ENCODE data around the gene MTMR1.

GRCh38 chrX:150715184-150715583 lies 22.0 kb downstream of the MTMR1 start:
- TF ChIP-seq CTCF (IDR thresholded peaks at IDR 0.05) = no peak
- no peak for TF ChIP-seq POLR2A (IDR thresholded peaks at IDR 0.05)
